ENCODE measurements around the gene LIMA1.
"Not testable (repeated sequence)": the region's sequence is repeated elsewhere in the genome, so short reads cannot be mapped to it uniquely, and the experiment has no call there.

The LIMA1 gene

GRCh38 chr12:50184261-50184660 is 99.1 kb downstream of the LIMA1 start:
- no peak for DNase-seq

GRCh38 chr12:50182461-50182860 is 100.9 kb downstream of the LIMA1 start:
- DNase-seq: no peak

DNA sequence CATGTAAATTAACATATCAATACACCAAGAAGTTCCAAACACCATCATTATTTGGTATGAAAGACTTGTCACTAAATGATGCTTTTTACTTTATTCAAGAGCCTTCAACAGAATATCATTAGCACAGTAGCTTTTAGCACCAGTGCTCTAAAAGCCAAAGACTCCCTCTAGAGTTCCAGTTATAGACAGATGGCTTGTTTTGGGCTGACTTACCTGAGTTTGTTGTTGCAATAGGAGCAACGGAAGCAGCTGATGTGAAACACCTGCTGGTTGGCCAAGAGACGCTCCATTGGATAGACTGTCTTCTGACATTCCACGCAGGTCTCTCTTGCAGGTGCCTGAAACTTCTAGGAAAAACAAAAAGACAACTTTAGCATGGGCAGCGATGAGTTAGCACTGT is 101.6 kb downstream of the LIMA1 start:
- no peak for DNase-seq

- no peak for DNase-seq
Measured at GRCh38 chr12:50175716-50176026, 107.6 kb downstream of the LIMA1 start.

DNA sequence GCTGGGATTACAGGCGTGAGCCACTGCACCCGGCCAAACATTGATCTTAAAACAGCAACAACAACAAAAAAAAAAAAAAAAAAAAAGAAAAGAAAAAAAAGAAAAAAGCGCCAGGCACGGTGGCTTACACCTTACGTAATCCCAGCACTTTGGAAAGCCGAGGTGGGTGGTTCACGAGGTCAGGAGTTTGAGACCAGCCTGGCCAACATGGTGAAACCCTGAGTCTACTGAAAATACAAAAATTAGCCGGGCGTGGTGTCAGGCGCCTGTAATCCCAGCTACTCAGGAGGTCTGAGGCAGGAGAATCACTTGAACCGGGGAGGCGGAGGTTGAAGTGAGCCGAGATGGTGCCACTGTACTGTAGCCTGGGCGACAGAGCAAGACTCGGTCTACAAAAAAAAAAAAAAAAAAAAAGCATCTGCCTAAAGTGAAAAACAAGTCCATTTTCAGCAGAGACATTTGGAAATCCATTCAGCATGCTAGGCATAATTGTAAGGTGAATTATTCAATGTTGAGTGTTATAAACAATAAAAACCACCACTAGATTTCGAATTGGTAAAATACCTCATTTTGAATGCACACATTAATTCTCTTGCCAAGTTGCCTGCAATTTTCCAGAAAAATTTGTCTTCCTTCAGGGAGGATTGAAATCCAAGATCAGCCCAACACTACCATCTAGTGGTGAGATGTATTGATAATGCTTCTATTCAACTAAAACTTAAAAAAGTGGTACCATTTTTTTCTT is 108.2 kb downstream of the LIMA1 start:
- peak in 3 of 6 experiments; percentile 15 to 69 (median 69) for DNase-seq

DNA sequence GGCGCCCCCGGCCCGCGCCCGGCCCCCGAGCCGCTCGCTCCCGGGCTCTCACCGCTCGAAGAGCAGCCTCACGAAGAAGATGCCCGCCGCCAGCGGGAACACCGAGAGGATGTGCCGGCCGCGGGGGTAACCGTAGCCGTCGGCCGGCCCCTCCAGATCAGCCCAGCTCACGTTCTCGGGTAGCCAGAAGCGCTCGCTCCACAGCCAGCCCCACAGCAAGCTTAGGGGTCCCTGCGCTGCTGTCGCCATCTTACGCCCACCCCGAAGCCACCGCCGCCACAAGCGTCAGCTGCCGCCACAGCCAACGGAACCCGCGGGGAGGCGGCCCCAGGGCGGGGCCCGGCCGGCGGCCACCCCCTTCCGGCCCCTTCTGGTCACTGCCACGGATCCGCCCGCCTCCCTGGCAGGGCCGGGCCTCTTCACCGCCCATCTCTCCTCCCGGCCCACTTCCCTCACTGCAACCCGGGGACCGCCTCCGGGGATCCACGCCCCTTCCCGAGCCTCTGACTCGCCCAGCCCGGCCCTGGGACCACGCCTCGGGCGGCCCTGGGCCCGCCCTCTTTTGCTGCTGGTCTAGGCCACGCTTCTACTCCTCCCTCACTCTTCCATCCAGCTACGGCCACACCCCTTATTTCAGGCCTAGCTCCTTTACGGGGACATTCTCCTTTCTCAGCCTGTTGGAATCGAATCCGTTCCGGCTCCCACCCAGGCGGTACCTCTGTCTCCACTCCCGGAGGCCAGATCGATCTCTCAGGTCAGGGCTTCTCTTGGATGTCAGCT is 116.1 kb downstream of the LIMA1 start, which contains the start of gene CERS5:
Gene CERS5, minus strand, starts transcription at position 321 of the 780 bp plus-strand sequence. Its CDS starts 72 bp downstream, at position 249.
- DNase-seq: peak; percentile 88 to 94 (median 90)

DNA sequence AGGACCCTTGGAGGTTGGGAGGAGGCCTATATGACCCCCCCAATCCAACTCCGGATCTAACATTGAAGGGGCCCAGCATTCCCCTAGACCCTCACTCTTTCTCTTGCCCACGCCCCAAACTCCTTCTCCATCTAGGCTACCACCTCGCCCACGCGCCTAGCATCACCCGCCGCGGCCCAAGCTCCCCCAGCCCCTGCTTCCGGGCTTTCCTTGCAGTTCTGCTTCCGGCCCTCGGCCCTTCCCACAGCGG is 116.6 kb downstream of the LIMA1 start:
- peak in 1 of 6 experiments; percentile 53 for DNase-seq

DNA sequence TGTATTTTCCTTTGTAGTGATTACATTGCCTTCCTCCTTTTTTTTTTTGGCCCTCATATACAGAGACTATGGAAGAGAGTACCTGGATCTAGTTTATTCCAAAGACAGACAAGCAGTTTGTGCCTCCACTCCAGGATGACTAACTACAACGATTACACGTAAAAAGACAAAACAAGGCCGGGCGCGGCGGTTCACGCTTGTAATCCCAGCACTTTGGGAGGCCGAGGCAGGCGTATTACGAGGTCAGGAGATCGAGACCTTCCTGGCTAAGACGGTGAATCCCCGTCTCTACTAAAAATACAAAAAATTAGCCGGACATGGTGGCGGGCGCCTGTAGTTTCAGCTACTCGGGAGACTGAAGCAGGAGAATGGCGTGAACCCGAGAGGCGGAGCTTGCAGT is 118.4 kb downstream of the LIMA1 start:
- DNase-seq: no peak

DNA sequence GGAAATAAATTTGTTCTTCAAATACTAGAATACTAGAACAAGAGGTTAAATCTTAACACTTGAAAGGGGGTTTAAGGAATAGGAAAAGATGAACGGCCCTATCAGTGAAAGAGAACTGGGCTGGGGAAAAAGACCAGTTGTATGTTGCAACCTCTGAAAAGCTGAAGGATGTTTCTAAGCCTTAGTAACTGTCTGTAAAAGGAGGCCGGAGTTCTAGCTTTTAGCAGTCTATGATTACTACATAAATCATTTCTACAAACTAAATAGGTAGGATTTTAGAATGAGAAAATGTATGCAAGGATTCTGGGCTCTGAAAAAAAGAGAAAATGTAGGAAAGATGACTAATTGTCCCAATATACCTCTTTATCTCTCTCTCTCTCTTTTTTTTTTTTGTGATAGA is 121.1 kb downstream of the LIMA1 start:
- no peak for DNase-seq

- DNase-seq: no peak
Measured at GRCh38 chr12:50160643-50161042, 122.7 kb downstream of the LIMA1 start.

DNA sequence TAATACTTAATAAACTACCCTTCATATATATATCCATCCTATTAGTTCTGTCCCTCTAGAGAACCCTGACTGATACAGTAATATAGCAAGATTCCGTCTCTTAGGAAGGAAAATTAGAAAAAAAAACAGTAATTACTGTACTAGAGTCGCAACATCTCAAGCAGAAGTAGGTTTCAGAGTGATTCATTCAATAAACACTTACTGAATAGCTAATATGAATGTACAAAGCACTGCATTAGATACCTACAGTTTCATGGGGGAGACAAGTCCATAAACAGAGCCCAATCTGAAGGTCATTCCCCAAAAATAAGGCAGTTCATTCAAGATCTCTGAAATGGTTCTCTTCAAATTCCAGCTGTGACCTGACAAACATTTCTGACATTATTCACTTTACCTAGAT is 126.1 kb downstream of the LIMA1 start:
- DNase-seq: no peak

- no peak for DNase-seq
Measured at GRCh38 chr12:50156641-50157040, 126.7 kb downstream of the LIMA1 start.

- not testable (repeated sequence) for DNase-seq
Measured at GRCh38 chr12:50154947-50155346, 128.4 kb downstream of the LIMA1 start.

DNA sequence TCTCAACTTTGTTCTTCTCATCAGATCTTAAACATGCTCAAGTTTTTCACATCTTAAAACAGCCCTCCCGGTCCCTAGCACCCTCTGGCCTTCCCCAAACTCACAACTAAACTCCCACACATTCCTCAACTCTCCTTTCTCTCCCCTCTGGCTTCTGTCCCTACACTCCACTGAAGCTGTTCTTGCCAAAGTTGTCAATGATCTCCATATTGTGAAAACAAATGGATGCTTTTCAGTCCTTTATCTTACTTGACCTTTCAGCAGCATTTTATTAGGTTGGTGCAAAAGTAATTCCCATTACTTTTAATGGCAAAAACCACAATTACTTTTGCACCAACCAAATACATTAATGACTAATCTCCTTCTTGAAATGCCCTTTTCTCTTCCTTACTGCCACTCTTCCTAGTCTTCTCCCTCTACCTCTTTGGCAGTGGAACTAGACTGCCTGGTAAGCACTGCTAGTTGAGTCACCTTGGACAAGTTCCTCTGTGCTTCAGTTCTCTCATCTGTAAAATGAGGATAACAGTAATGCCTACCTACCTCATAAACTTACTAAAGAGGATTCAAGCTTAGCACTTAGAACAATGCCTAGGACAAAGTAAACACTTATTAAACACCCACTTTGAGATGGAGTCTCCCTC is 132.2 kb downstream of the LIMA1 start:
- no peak for DNase-seq

GRCh38 chr12:50149311-50149710 is 134.0 kb downstream of the LIMA1 start:
- no peak for DNase-seq

DNA sequence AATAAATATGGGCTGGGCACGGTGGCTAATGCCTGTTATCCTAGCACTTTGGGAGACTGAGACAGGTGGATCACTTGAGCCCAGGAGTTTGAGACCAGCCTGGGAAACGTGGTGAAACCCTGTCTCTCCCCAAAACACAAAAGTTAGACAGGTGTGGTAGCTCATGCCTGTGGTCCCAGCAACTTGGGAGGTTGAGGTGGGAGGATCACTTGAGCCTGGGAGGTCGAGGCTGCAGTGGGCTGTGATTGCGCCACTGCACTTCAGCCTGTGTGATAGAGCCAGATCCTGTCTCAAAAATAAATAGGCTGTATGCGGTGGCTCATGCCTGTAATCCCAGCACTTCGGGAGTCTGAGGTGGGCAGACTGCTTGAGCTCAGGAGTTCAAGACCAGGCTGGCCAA is 135.3 kb downstream of the LIMA1 start:
- DNase-seq: not testable (repeated sequence)

GRCh38 chr12:50147281-50147680 is 136.0 kb downstream of the LIMA1 start:
- no peak for DNase-seq

- no peak for DNase-seq
Measured at GRCh38 chr12:50145439-50145838, 137.9 kb downstream of the LIMA1 start.

DNA sequence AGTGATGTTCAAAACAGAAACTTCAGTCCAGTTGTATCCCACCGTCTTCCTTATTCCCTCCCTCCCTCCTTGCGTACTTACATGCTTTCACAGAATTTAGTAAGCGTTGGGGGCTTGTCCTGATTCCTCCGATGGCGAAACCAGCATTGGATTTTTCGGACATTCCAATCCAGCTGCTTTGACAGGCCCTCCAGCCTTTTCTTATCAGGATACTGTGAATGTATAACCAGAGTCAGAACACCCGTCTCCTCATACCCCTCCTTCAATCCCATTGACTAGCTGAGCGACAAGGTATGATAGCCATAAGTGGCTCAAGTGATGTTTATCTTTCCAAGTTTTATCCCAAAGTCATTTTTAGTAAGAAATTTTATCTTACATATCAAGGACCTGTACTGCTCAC is 140.3 kb downstream of the LIMA1 start:
- DNase-seq: no peak

- DNase-seq: peak in 3 of 6 experiments; percentile 27 to 64 (median 59)
Measured at GRCh38 chr12:50132505-50133135, 150.7 kb downstream of the LIMA1 start.

DNA sequence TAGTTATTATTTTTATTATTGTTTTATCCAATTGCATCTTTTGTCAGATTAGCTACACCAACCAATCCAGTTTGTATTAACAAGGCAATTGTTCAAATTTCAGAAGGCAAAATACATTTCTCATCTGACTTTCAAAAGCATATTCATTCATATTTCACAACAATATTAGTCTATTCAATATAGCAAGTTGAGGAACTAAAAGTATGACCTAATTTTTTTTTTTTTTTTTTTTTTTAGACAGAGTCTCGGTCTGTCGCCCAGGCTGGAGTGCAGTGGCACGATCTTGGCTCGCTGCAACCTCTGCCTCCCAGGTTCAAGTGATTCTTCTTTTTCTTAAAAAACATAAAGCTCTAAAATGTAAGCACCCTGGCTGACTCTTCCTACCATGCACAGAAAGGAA is 154.0 kb downstream of the LIMA1 start:
- DNase-seq: no peak

- DNase-seq: no peak
Measured at GRCh38 chr12:50127546-50127945, 155.8 kb downstream of the LIMA1 start.
